ENCODE data around the gene PEA15. TPM values are rescaled to one million over a fixed set of nuclear protein-coding genes. Genes with fewer than 3 reads are reported as not detected.

The PEA15 gene
- total RNA-seq, 1 donor from 2014 or later: 132 TPM

- Histone ChIP-seq H3K36me3 (no peaks in the 10 kb centered on the region), H3K4me3 (no peak overlapping the region), H3K27ac (no peak overlapping the region), H3K27me3 (ENCODE audit: low read depth) (no peaks in the 10 kb centered on the region), H3K9me3 (no peaks in the 10 kb centered on the region), H3K4me1 (peaks cover 5% of the 10 kb centered on the region)
- ATAC-seq (peak; percentile 89 to 94), DNase-seq (no peak)
- intact Hi-C loops (cut with DNase I): no loop called here
- TF ChIP-seq CTCF (IDR thresholded peaks at IDR 0.05): no peak
Observed at GRCh38 chr1:160159846-160160245, 45.3 kb upstream of the PEA15 start.

GRCh38 chr1:160161965-160162705 lies 43.0 kb upstream of the PEA15 start:
- no peaks in the 10 kb centered on the region for H3K9me3 ChIP-seq
- no peaks in the 10 kb centered on the region for H3K27me3 ChIP-seq (ENCODE audit: low read depth)
- H3K27ac ChIP-seq: no peak overlapping the region
- no peak overlapping the region for H3K4me3 ChIP-seq
- peaks cover 10% of the 10 kb centered on the region for H3K4me1 ChIP-seq
- no peaks in the 10 kb centered on the region for H3K36me3 ChIP-seq
- peak; percentile 18 for TF ChIP-seq CTCF (IDR thresholded peaks at IDR 0.05)
- DNase-seq: no peak
- no peak for ATAC-seq
- intact Hi-C loops (cut with DNase I): no loop called here

GRCh38 chr1:160162931-160163330 lies 42.3 kb upstream of the PEA15 start:
- Histone ChIP-seq H3K27me3 (ENCODE audit: low read depth) (no peaks in the 10 kb centered on the region), H3K36me3 (no peaks in the 10 kb centered on the region), H3K27ac (no peak overlapping the region), H3K4me1 (peaks cover 10% of the 10 kb centered on the region), H3K4me3 (no peak overlapping the region), H3K9me3 (no peaks in the 10 kb centered on the region)
- ATAC-seq (no peak), DNase-seq (no peak)
- intact Hi-C loops (cut with DNase I): no loop called here
- no peak for TF ChIP-seq CTCF (IDR thresholded peaks at IDR 0.05)

- no peak for ATAC-seq
- Histone ChIP-seq H3K27ac (no peak overlapping the region), H3K4me1 (peaks cover 10% of the 10 kb centered on the region), H3K36me3 (no peaks in the 10 kb centered on the region), H3K4me3 (no peak overlapping the region), H3K27me3 (ENCODE audit: low read depth) (no peaks in the 10 kb centered on the region), H3K9me3 (no peaks in the 10 kb centered on the region)
- intact Hi-C loops (cut with DNase I): no loop called here
- TF ChIP-seq CTCF (IDR thresholded peaks at IDR 0.05): no peak
- no peak for DNase-seq
Observed at GRCh38 chr1:160163615-160164014, 41.6 kb upstream of the PEA15 start.

GRCh38 chr1:160164121-160164520 lies 41.1 kb upstream of the PEA15 start:
- TF ChIP-seq CTCF (IDR thresholded peaks at IDR 0.05): no peak
- Histone ChIP-seq H3K27me3 (ENCODE audit: low read depth) (no peaks in the 10 kb centered on the region), H3K4me1 (peaks cover 10% of the 10 kb centered on the region), H3K9me3 (no peaks in the 10 kb centered on the region), H3K36me3 (no peaks in the 10 kb centered on the region), H3K4me3 (no peak overlapping the region), H3K27ac (no peak overlapping the region)
- ATAC-seq (no peak), DNase-seq (no peak)
- intact Hi-C loops (cut with DNase I): no loop called here
